HG03457 (cell line): ENCODE measurements around the gene PPTC7.
"Not testable (repeated sequence)": the region's sequence is repeated elsewhere in the genome, so short reads cannot be mapped to it uniquely, and the experiment has no call there.

Experiments
- ATAC-seq: cut with Tn5 transposase; IDR thresholded peaks from one replicate; pipeline ENCODE4 v1.9.1; 2021; ENCODE audit warnings: moderate number of reproducible peaks; ENCODE audit not compliant: unreplicated experiment

The PPTC7 gene

GRCh38 chr12:110583137-110584059 is at the start of gene PPTC7:
PPTC7 (minus strand) TSS chr12:110583318; CDS start chr12:110583031, 287 bp downstream.
- peak; percentile 65 for ATAC-seq

- no peak for ATAC-seq
Measured at GRCh38 chr12:110627500-110628195, 44.5 kb upstream of the PPTC7 start.

GRCh38 chr12:110622582-110622981 is 39.5 kb upstream of the PPTC7 start:
- no peak for ATAC-seq

- ATAC-seq, result no peak
Measured at GRCh38 chr12:110619534-110619953, 36.4 kb upstream of the PPTC7 start.

GRCh38 chr12:110616471-110617115 is 33.5 kb upstream of the PPTC7 start:
- no peak for ATAC-seq

- ATAC-seq, result no peak
Measured at GRCh38 chr12:110615171-110615570, 32.1 kb upstream of the PPTC7 start.

GRCh38 chr12:110613771-110614684 is 30.9 kb upstream of the PPTC7 start, which contains the start of gene TCTN1:
TCTN1 (plus strand) TSS chr12:110614129; CDS start chr12:110614183, 54 bp downstream.
- ATAC-seq, result peak; percentile 83

GRCh38 chr12:110613071-110613770 is 30.1 kb upstream of the PPTC7 start:
- ATAC-seq, result no peak

- ATAC-seq, result no peak
Measured at GRCh38 chr12:110606253-110606611, 23.1 kb upstream of the PPTC7 start.

- not testable (repeated sequence) for ATAC-seq
Measured at GRCh38 chr12:110602085-110602814, 19.1 kb upstream of the PPTC7 start.

GRCh38 chr12:110600254-110600653 is 17.1 kb upstream of the PPTC7 start:
- no peak for ATAC-seq

GRCh38 chr12:110599334-110599733 is 16.2 kb upstream of the PPTC7 start:
- no peak for ATAC-seq

GRCh38 chr12:110597885-110598284 is 14.8 kb upstream of the PPTC7 start:
- ATAC-seq, result no peak

GRCh38 chr12:110592919-110593318 is 9.8 kb upstream of the PPTC7 start:
- not testable (repeated sequence) for ATAC-seq

- no peak for ATAC-seq
Measured at GRCh38 chr12:110592078-110592477, 9.0 kb upstream of the PPTC7 start.

- no peak for ATAC-seq
Measured at GRCh38 chr12:110591451-110592051, 8.4 kb upstream of the PPTC7 start.

GRCh38 chr12:110590806-110591326 is 7.7 kb upstream of the PPTC7 start:
- peak; percentile 42 for ATAC-seq

GRCh38 chr12:110590059-110590458 is 6.9 kb upstream of the PPTC7 start:
- no peak for ATAC-seq
